Measurements from ENCODE around the gene MYOT. TPM values are rescaled to one million over a fixed set of nuclear protein-coding genes. Genes with fewer than 3 reads are reported as not detected.

MYOT gene, protein sequence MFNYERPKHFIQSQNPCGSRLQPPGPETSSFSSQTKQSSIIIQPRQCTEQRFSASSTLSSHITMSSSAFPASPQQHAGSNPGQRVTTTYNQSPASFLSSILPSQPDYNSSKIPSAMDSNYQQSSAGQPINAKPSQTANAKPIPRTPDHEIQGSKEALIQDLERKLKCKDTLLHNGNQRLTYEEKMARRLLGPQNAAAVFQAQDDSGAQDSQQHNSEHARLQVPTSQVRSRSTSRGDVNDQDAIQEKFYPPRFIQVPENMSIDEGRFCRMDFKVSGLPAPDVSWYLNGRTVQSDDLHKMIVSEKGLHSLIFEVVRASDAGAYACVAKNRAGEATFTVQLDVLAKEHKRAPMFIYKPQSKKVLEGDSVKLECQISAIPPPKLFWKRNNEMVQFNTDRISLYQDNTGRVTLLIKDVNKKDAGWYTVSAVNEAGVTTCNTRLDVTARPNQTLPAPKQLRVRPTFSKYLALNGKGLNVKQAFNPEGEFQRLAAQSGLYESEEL
- not detected in 2 replicates for total RNA-seq (2014; rRNA removed; shearing (Covaris generic))

DNA sequence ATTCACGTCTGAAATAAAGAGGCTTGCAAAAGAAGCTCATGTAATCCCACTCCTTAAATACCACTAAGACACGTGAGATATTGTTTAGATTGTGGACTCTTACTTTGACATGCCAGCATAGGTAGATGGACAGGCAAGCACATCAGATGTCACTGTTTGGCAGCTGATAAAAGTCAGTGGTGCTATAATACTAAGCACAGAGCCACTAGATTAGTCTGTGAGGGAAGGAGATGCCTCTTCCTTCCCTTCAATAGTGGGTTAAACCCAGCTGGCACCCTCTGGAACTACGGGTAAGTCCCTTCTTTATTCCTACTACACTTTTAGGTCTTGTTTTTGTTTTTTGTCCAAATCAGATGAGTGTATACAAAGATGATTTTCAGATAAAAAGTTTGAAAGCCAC is at the start of gene MYOT:
Gene MYOT, plus strand, starts transcription at position 197 of the 400 bp plus-strand sequence. CDS start 2,792 bp downstream, outside the sequence.
- H3K4me1 ChIP-seq (replicated peaks) = no peaks in the 10 kb centered on the region
- DNase-seq (ENCODE audit: low read depth in 1 of 2, low spot score in 2 of 2) = no peak
- H3K9me3 ChIP-seq (replicated peaks) = no peaks in the 10 kb centered on the region
- no peaks in the 10 kb centered on the region for H3K36me3 ChIP-seq
- H3K4me3 ChIP-seq = no peak within 1 kb of the TSS
- H3K27ac ChIP-seq = no peak within 1 kb of the TSS
- H3K27me3 ChIP-seq (replicated peaks) = peaks cover 21% of the 10 kb centered on the region; the same call in 1 of the 2 replicates

GRCh38 chr5:137819766-137820165 is 47.9 kb upstream of the MYOT start:
- Histone ChIP-seq H3K4me3 (no peak overlapping the region), H3K27ac (no peak overlapping the region), H3K36me3 (no peaks in the 10 kb centered on the region), H3K4me1 (replicated peaks) (no peaks in the 10 kb centered on the region), H3K27me3 (replicated peaks) (peaks cover 11% of the 10 kb centered on the region), H3K9me3 (replicated peaks) (no peaks in the 10 kb centered on the region)
- DNase-seq (ENCODE audit: low read depth in 1 of 2, low spot score in 2 of 2) = no peak

DNA sequence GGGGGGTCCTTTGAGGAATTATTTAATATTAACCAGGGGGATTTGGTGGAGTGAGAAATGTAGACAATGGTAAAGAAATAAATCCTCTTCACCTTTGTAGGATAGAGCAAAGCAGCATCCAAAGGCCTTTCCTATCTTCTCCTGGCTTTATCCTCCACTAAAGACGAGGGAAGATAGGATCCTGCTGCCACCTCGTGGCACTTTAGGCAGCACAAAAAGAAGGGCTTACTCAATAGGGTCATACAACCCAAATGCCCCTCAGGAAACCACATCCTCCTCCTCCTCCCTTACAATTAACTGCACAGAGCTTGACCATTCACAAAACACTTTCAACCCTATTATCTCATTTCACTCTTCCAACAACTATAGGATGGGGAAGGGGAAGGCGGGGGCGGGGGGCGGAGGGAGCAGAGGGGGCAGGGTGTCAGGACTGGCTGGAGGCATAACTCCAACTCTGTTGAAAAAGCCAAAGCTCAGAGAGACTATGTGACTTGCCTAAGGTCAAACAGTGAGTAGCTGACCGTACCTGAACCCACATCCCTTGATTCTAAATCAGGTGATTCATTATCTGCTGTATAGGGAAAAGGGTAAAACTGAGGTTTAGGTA is 45.4 kb upstream of the MYOT start:
- peak in 1 of 2 experiments; percentile 21 for DNase-seq (ENCODE audit: low read depth in 1 of 2, low spot score in 2 of 2)
- Histone ChIP-seq H3K4me1 (replicated peaks) (no peaks in the 10 kb centered on the region), H3K27me3 (replicated peaks) (peaks cover 11% of the 10 kb centered on the region), H3K36me3 (no peaks in the 10 kb centered on the region), H3K9me3 (replicated peaks) (no peaks in the 10 kb centered on the region), H3K27ac (no peak overlapping the region), H3K4me3 (no peak overlapping the region)

GRCh38 chr5:137822984-137823383 is 44.7 kb upstream of the MYOT start:
- no peak for DNase-seq (ENCODE audit: low read depth in 1 of 2, low spot score in 2 of 2)
- no peak overlapping the region for H3K27ac ChIP-seq
- H3K9me3 ChIP-seq (replicated peaks) = no peaks in the 10 kb centered on the region
- no peaks in the 10 kb centered on the region for H3K36me3 ChIP-seq
- peaks cover 11% of the 10 kb centered on the region for H3K27me3 ChIP-seq (replicated peaks)
- H3K4me1 ChIP-seq (replicated peaks) = no peaks in the 10 kb centered on the region
- H3K4me3 ChIP-seq = no peak overlapping the region

GRCh38 chr5:137825165-137825564 is 42.5 kb upstream of the MYOT start:
- no peaks in the 10 kb centered on the region for H3K4me1 ChIP-seq (replicated peaks)
- DNase-seq (ENCODE audit: low read depth in 1 of 2, low spot score in 2 of 2) = no peak
- H3K4me3 ChIP-seq = no peak overlapping the region
- no peaks in the 10 kb centered on the region for H3K36me3 ChIP-seq
- H3K9me3 ChIP-seq (replicated peaks) = no peaks in the 10 kb centered on the region
- peaks cover 4% of the 10 kb centered on the region; the same call in 1 of the 2 replicates for H3K27me3 ChIP-seq (replicated peaks)
- H3K27ac ChIP-seq = no peak overlapping the region

DNA sequence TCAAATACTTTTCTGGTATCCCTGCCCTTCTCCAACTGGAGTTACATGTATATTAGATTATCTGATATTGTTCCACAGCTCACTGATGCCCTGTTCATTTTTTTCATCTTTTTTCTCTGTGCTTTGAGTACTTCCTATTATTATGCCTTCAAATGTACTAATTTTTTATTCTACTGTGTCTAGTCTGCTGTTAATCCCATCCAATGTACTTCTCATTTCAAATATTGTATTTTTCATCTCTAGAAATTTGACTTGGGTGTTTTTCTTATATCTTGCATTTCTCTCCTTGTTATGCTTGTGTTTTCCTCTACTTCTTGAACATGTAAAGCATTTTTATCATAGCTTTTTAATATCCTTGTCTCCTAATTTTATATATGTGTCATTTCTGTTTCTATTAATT is 41.6 kb upstream of the MYOT start:
- Histone ChIP-seq H3K4me3 (no peak overlapping the region), H3K36me3 (no peaks in the 10 kb centered on the region), H3K27me3 (replicated peaks) (peaks cover 3% of the 10 kb centered on the region; the same call in 1 of the 2 replicates), H3K27ac (no peak overlapping the region), H3K4me1 (replicated peaks) (no peaks in the 10 kb centered on the region), H3K9me3 (replicated peaks) (no peaks in the 10 kb centered on the region)
- no peak for DNase-seq (ENCODE audit: low read depth in 1 of 2, low spot score in 2 of 2)

DNA sequence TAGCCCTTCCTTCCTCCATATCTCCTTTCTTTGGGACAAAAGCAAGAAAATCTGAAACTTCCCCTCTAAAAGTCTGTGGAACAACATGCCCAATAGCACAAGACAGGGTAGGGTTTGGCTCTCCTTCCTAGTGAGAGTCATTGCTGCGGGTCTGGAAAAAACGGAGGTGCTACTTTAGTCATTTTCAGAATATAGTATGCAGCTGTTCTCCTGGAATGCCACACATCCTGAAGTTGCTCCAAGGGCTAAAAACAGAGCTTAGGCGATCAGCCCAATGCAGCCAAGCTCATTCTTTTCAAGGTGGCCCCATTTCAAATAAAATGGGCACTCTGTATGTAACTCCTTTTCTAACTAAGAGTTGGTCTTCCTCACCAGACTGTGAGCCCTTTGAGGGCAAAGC is 39.5 kb upstream of the MYOT start:
- no peak for DNase-seq (ENCODE audit: low read depth in 1 of 2, low spot score in 2 of 2)
- Histone ChIP-seq H3K36me3 (no peaks in the 10 kb centered on the region), H3K4me3 (no peak overlapping the region), H3K27ac (no peak overlapping the region), H3K27me3 (replicated peaks) (no peaks in the 10 kb centered on the region), H3K9me3 (replicated peaks) (no peaks in the 10 kb centered on the region), H3K4me1 (replicated peaks) (no peaks in the 10 kb centered on the region)

DNA sequence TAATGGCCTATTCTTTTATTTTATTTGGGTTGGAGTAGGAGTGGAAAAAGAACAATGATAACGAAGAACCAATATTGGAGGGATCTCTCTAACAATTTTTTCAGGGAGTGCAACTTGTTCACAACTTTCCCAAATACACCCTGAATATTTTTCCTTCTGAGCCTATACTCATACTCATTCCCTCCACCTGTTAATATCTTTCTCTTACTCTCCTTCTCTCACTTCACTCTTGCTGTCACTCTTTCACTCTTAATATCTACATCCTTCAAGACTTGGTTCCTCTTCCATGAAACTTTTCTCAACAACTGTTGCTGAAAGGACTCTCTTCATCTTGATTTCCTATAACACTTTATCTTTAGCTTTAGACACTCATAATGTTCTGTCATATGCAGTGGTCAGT is 39.0 kb upstream of the MYOT start:
- no peak overlapping the region for H3K27ac ChIP-seq
- H3K27me3 ChIP-seq (replicated peaks) = no peaks in the 10 kb centered on the region
- 0 out of 2 replicates have a peak, but pooled peaks cover 2% of the 10 kb centered on the region for H3K4me1 ChIP-seq (replicated peaks)
- H3K4me3 ChIP-seq = no peak overlapping the region
- H3K36me3 ChIP-seq = no peaks in the 10 kb centered on the region
- no peaks in the 10 kb centered on the region for H3K9me3 ChIP-seq (replicated peaks)
- DNase-seq (ENCODE audit: low read depth in 1 of 2, low spot score in 2 of 2) = no peak

DNA sequence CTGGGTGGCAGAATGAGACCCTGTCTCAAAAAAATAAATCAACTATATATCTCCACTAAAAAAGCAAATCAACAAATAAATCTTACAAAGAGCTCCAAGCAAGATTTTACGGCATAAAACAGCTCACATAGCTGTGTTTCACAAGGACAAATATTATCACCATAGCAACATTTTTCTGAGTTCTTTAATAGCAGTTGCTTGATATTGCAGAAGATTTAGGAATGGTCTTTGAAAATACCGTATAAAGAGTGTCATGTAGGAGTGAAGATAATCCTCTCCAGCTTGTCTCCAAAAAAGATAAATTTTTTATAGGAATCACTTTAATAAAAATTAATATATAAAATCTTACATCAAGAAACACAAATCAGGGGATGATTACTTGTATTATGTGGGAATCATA is 36.6 kb upstream of the MYOT start:
- H3K27me3 ChIP-seq (replicated peaks) = no peaks in the 10 kb centered on the region
- peaks cover 12% of the 10 kb centered on the region; the same call in 1 of the 2 replicates for H3K4me1 ChIP-seq (replicated peaks)
- H3K27ac ChIP-seq = no peak overlapping the region
- no peak for DNase-seq (ENCODE audit: low read depth in 1 of 2, low spot score in 2 of 2)
- no peak overlapping the region for H3K4me3 ChIP-seq
- H3K36me3 ChIP-seq = no peaks in the 10 kb centered on the region
- H3K9me3 ChIP-seq (replicated peaks) = no peaks in the 10 kb centered on the region

GRCh38 chr5:137831526-137831925 is 36.1 kb upstream of the MYOT start:
- H3K4me3 ChIP-seq = no peak overlapping the region
- H3K36me3 ChIP-seq = no peaks in the 10 kb centered on the region
- no peaks in the 10 kb centered on the region for H3K9me3 ChIP-seq (replicated peaks)
- peaks cover 12% of the 10 kb centered on the region; the same call in 1 of the 2 replicates for H3K4me1 ChIP-seq (replicated peaks)
- no peaks in the 10 kb centered on the region for H3K27me3 ChIP-seq (replicated peaks)
- H3K27ac ChIP-seq = no peak overlapping the region
- DNase-seq (ENCODE audit: low read depth in 1 of 2, low spot score in 2 of 2) = no peak

DNA sequence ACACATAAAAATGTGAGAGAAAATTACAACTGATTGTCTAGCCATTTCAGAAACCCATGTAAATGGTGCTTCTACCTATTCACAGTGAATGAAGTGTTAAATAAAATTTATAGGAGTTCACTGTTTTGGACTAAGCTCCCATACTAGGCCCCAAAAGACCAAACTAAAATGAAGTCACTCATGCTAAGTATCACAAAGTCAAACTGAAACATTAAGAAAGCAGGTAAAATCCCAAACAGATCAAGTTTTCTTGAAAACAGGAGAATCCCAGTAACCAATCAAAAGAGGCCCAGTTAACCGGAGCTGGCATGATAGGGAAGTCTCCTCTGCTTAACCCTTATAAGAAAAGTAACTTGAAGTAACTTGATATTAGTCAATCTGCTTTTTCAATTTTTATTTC is 35.2 kb upstream of the MYOT start:
- H3K4me1 ChIP-seq (replicated peaks) = peaks cover 12% of the 10 kb centered on the region; the same call in 1 of the 2 replicates
- H3K4me3 ChIP-seq = no peak overlapping the region
- no peak overlapping the region for H3K27ac ChIP-seq
- H3K36me3 ChIP-seq = no peaks in the 10 kb centered on the region
- H3K9me3 ChIP-seq (replicated peaks) = no peaks in the 10 kb centered on the region
- no peaks in the 10 kb centered on the region for H3K27me3 ChIP-seq (replicated peaks)
- DNase-seq (ENCODE audit: low read depth in 1 of 2, low spot score in 2 of 2) = no peak

- Histone ChIP-seq H3K9me3 (replicated peaks) (no peaks in the 10 kb centered on the region), H3K27ac (no peak overlapping the region), H3K4me1 (replicated peaks) (peaks cover 12% of the 10 kb centered on the region; the same call in 1 of the 2 replicates), H3K27me3 (replicated peaks) (0 out of 2 replicates have a peak, but pooled peaks cover 3% of the 10 kb centered on the region), H3K36me3 (no peaks in the 10 kb centered on the region), H3K4me3 (no peak overlapping the region)
- peak in 1 of 2 experiments; percentile 46 for DNase-seq (ENCODE audit: low read depth in 1 of 2, low spot score in 2 of 2)
Measured at GRCh38 chr5:137833463-137833862, 34.2 kb upstream of the MYOT start.

- Histone ChIP-seq H3K27ac (no peak overlapping the region), H3K4me1 (replicated peaks) (peaks cover 12% of the 10 kb centered on the region; the same call in 1 of the 2 replicates)
Measured at GRCh38 chr5:137834498-137835049, 33.1 kb upstream of the MYOT start.

GRCh38 chr5:137836298-137836697 is 31.4 kb upstream of the MYOT start:
- H3K36me3 ChIP-seq = no peaks in the 10 kb centered on the region
- DNase-seq (ENCODE audit: low read depth in 1 of 2, low spot score in 2 of 2) = no peak
- H3K4me3 ChIP-seq = no peak overlapping the region
- H3K27me3 ChIP-seq (replicated peaks) = 0 out of 2 replicates have a peak, but pooled peaks cover 3% of the 10 kb centered on the region
- H3K27ac ChIP-seq = no peak overlapping the region
- H3K4me1 ChIP-seq (replicated peaks) = peaks cover 12% of the 10 kb centered on the region; the same call in 1 of the 2 replicates
- no peaks in the 10 kb centered on the region for H3K9me3 ChIP-seq (replicated peaks)

More at GRCh38 chr5:137834498-137835049, 33.1 kb upstream of the MYOT start:
- Histone ChIP-seq H3K36me3 (no peaks in the 10 kb centered on the region), H3K27me3 (replicated peaks) (0 out of 2 replicates have a peak, but pooled peaks cover 3% of the 10 kb centered on the region), H3K4me3 (no peak overlapping the region), H3K9me3 (replicated peaks) (no peaks in the 10 kb centered on the region)
- no peak for DNase-seq (ENCODE audit: low read depth in 1 of 2, low spot score in 2 of 2)

Data from SJSA1 (cell line).